ENCODE measurements around the gene KRTAP21-2. TPM values are rescaled to one million over a fixed set of nuclear protein-coding genes. Genes with fewer than 3 reads are reported as not detected.
"Not testable (repeated sequence)": the region's sequence is repeated elsewhere in the genome, so short reads cannot be mapped to it uniquely, and the experiment has no call there.

Gene KRTAP21-2
- not detected for total RNA-seq

GRCh38 chr21:30747159-30747558, at the start of gene KRTAP21-2:
Gene KRTAP21-2 (minus strand): TSS chr21:30747259. CDS start chr21:30747202, 57 bp downstream.
- ChIA-PET POLR2A (no interaction called here), CTCF (no interaction called here)
- DNase-seq = no peak
- Mint-ChIP-seq H3K4me1 (no peaks in the 10 kb centered on the region), H3K27ac (no peak within 1 kb of the TSS), H3K4me3 (no peak within 1 kb of the TSS), H3K36me3 (ENCODE audit: low read depth) (no peaks in the 10 kb centered on the region), H3K9me3 (ENCODE audit: low read depth) (no peaks in the 10 kb centered on the region), H3K27me3 (peaks cover 7% of the 10 kb centered on the region)
- intact Hi-C loops (cut with DNase I, micrococcal nuclease) = no loop called here
- ATAC-seq = no peak

GRCh38 chr21:30793581-30794314, 46.7 kb upstream of the KRTAP21-2 start:
- CTCF ChIA-PET = no interaction called here
- H3K4me3 Mint-ChIP-seq = no peak overlapping the region

GRCh38 chr21:30779249-30779648, 32.2 kb upstream of the KRTAP21-2 start:
- no peaks in the 10 kb centered on the region for H3K36me3 Mint-ChIP-seq (ENCODE audit: low read depth)
- ATAC-seq (no peak), DNase-seq (no peak)
- no peaks in the 10 kb centered on the region for H3K4me1 Mint-ChIP-seq
- peaks cover 3% of the 10 kb centered on the region for H3K9me3 Mint-ChIP-seq (ENCODE audit: low read depth)
- H3K4me3 Mint-ChIP-seq = no peak overlapping the region
- intact Hi-C loops (cut with DNase I, micrococcal nuclease) = no loop called here
- peaks cover 9% of the 10 kb centered on the region for H3K27me3 Mint-ChIP-seq
- ChIA-PET POLR2A (no interaction called here), CTCF (no interaction called here)
- no peak overlapping the region for H3K27ac Mint-ChIP-seq

More at GRCh38 chr21:30793581-30794314, 46.7 kb upstream of the KRTAP21-2 start:
- no peak for ATAC-seq
- POLR2A ChIA-PET = no interaction called here
- Mint-ChIP-seq H3K27ac (no peak overlapping the region), H3K36me3 (ENCODE audit: low read depth) (no peaks in the 10 kb centered on the region), H3K9me3 (ENCODE audit: low read depth) (no peaks in the 10 kb centered on the region), H3K27me3 (peaks cover 15% of the 10 kb centered on the region), H3K4me1 (no peaks in the 10 kb centered on the region)
- DNase-seq = no peak
- intact Hi-C loops (cut with DNase I, micrococcal nuclease) = no loop called here

- H3K4me3 Mint-ChIP-seq = no peak overlapping the region
- intact Hi-C loops (cut with DNase I, micrococcal nuclease) = no loop called here
- no peaks in the 10 kb centered on the region for H3K9me3 Mint-ChIP-seq (ENCODE audit: low read depth)
- CTCF ChIA-PET = no interaction called here
- POLR2A ChIA-PET = no interaction called here
- H3K27me3 Mint-ChIP-seq = no peaks in the 10 kb centered on the region
- H3K36me3 Mint-ChIP-seq (ENCODE audit: low read depth) = no peaks in the 10 kb centered on the region
- no peak for ATAC-seq
- no peaks in the 10 kb centered on the region for H3K4me1 Mint-ChIP-seq
- no peak overlapping the region for H3K27ac Mint-ChIP-seq
- DNase-seq = no peak
These were observed 22.8 kb upstream of the KRTAP21-2 start for GRCh38 chr21:30769724-30770431.

GRCh38 chr21:30760776-30761175, 13.7 kb upstream of the KRTAP21-2 start:
- DNase-seq (no peak), ATAC-seq (no peak)
- H3K9me3 Mint-ChIP-seq (ENCODE audit: low read depth) = no peaks in the 10 kb centered on the region
- intact Hi-C loops (cut with DNase I, micrococcal nuclease) = no loop called here
- peaks cover 5% of the 10 kb centered on the region for H3K27me3 Mint-ChIP-seq
- no peak overlapping the region for H3K4me3 Mint-ChIP-seq
- no peaks in the 10 kb centered on the region for H3K36me3 Mint-ChIP-seq (ENCODE audit: low read depth)
- ChIA-PET CTCF (interaction anchor here (0.6 kb wide), 1 partner anchor 37 kb away, joined by 3 read pairs; no protein-coding TSS in a partner anchor), POLR2A (no interaction called here)
- no peak overlapping the region for H3K27ac Mint-ChIP-seq
- H3K4me1 Mint-ChIP-seq = no peaks in the 10 kb centered on the region

GRCh38 chr21:30758306-30758705, 11.2 kb upstream of the KRTAP21-2 start:
- no peak for DNase-seq
- CTCF ChIA-PET = no interaction called here
- no peaks in the 10 kb centered on the region for H3K4me1 Mint-ChIP-seq

GRCh38 chr21:30755328-30755727, 8.3 kb upstream of the KRTAP21-2 start, which contains the start of gene KRTAP21-1:
Gene KRTAP21-1 (minus strand): TSS chr21:30755428. CDS start chr21:30755378, 50 bp downstream.
- H3K4me1 Mint-ChIP-seq; intact Hi-C loops (cut with DNase I, micrococcal nuclease); CTCF ChIA-PET; ATAC-seq; H3K4me3 Mint-ChIP-seq; DNase-seq; H3K27me3 Mint-ChIP-seq; H3K36me3 Mint-ChIP-seq (ENCODE audit: low read depth); POLR2A ChIA-PET; H3K9me3 Mint-ChIP-seq (ENCODE audit: low read depth); H3K27ac Mint-ChIP-seq: not testable (repeated sequence)

More at GRCh38 chr21:30758306-30758705, 11.2 kb upstream of the KRTAP21-2 start:
- Mint-ChIP-seq H3K4me3 (no peak overlapping the region), H3K27ac (no peak overlapping the region), H3K27me3 (peaks cover 2% of the 10 kb centered on the region), H3K9me3 (ENCODE audit: low read depth) (no peaks in the 10 kb centered on the region), H3K36me3 (ENCODE audit: low read depth) (no peaks in the 10 kb centered on the region)
- POLR2A ChIA-PET = no interaction called here
- intact Hi-C loops (cut with DNase I, micrococcal nuclease) = no loop called here
- no peak for ATAC-seq

GRCh38 chr21:30740462-30740861, 6.6 kb downstream of the KRTAP21-2 start:
- ChIA-PET CTCF (no interaction called here), POLR2A (no interaction called here)
- H3K4me3 Mint-ChIP-seq = no peak overlapping the region
- H3K9me3 Mint-ChIP-seq (ENCODE audit: low read depth) = no peaks in the 10 kb centered on the region
- no peaks in the 10 kb centered on the region for H3K4me1 Mint-ChIP-seq
- ATAC-seq = no peak
- H3K36me3 Mint-ChIP-seq (ENCODE audit: low read depth) = no peaks in the 10 kb centered on the region
- no peak for DNase-seq
- intact Hi-C loops (cut with DNase I, micrococcal nuclease) = no loop called here
- H3K27me3 Mint-ChIP-seq = peaks cover 17% of the 10 kb centered on the region
- no peak overlapping the region for H3K27ac Mint-ChIP-seq

- Mint-ChIP-seq H3K27ac (no peak overlapping the region), H3K4me1 (no peaks in the 10 kb centered on the region), H3K36me3 (ENCODE audit: low read depth) (no peaks in the 10 kb centered on the region), H3K27me3 (peaks cover 6% of the 10 kb centered on the region), H3K9me3 (ENCODE audit: low read depth) (no peaks in the 10 kb centered on the region), H3K4me3 (no peak overlapping the region)
- DNase-seq (no peak), ATAC-seq (no peak)
- intact Hi-C loops (cut with DNase I, micrococcal nuclease) = loop anchor here in 1 of 2 experiments (2.0 kb wide), 1 partner anchor 392 kb away; no protein-coding TSS in a partner anchor
- ChIA-PET POLR2A (no interaction called here), CTCF (interaction anchor here (0.7 to 1.2 kb wide), 3 partner anchors 13 to 399 kb away, joined by 3 to 4 read pairs (median 3); no protein-coding TSS in a partner anchor)
These were observed 14.0 kb downstream of the KRTAP21-2 start for GRCh38 chr21:30733026-30733425.

GRCh38 chr21:30726726-30727125, 20.3 kb downstream of the KRTAP21-2 start:
- Mint-ChIP-seq H3K27ac (no peak overlapping the region), H3K27me3 (peaks cover 21% of the 10 kb centered on the region), H3K4me3 (no peak overlapping the region), H3K9me3 (ENCODE audit: low read depth) (no peaks in the 10 kb centered on the region), H3K4me1 (no peaks in the 10 kb centered on the region), H3K36me3 (ENCODE audit: low read depth) (no peaks in the 10 kb centered on the region)
- intact Hi-C loops (cut with DNase I, micrococcal nuclease) = no loop called here
- DNase-seq (no peak), ATAC-seq (no peak)
- ChIA-PET CTCF (no interaction called here), POLR2A (no interaction called here)

- ChIA-PET POLR2A (no interaction called here), CTCF (interaction anchor here (0.6 kb wide), 1 partner anchor 135 kb away, joined by 5 read pairs; no protein-coding TSS in a partner anchor)
- intact Hi-C loops (cut with DNase I, micrococcal nuclease) = loop anchor here in 1 of 2 experiments (5.0 to 10.0 kb wide), 3 partner anchors 365 to 1005 kb away; no protein-coding TSS in a partner anchor
- Mint-ChIP-seq H3K36me3 (ENCODE audit: low read depth) (no peaks in the 10 kb centered on the region), H3K9me3 (ENCODE audit: low read depth) (peaks cover 3% of the 10 kb centered on the region), H3K27me3 (peaks cover 9% of the 10 kb centered on the region), H3K4me3 (no peak overlapping the region), H3K27ac (peak overlapping the region; percentile 55), H3K4me1 (peaks cover 22% of the 10 kb centered on the region)
- no peak for DNase-seq
- no peak for ATAC-seq
These were observed 27.7 kb downstream of the KRTAP21-2 start for GRCh38 chr21:30719401-30719800.

Measured in activated CD4-positive, alpha-beta T cell treated with anti-CD3 and anti-CD28 coated beads for 36 hours (primary cell).